Left lung (tissue), 10 donors: ENCODE data around the gene SYPL1. TPM values are rescaled to one million over a fixed set of nuclear protein-coding genes. Genes with fewer than 3 reads are reported as not detected.

Source experiments
- ATAC-seq: fragments of 200-7000 bp; cut with Tn5 transposase; one replicate; pipeline ENCODE4 v1.9.1; 2020; ENCODE audit warnings: moderate library complexity
- DNase-seq, 4 donors: peaks; one replicate each; pipeline ENCODE4 v3.0.0-alpha.2; 2013 to 2020
- H3K27ac ChIP-seq, 2 donors: fragments of 200-600 bp; sonication (generic) in 1 of 2; one replicate each; pipeline versions ENCODE4 v1.5.0 to v1.8.0; 2020 to 2021
- H3K27me3 ChIP-seq, 2 donors: fragments of 200-600 bp; sonication (generic) in 1 of 2; one replicate each; pipeline versions ENCODE4 v1.5.0 to v1.8.0; 2020 to 2021
- H3K36me3 ChIP-seq, 2 donors: fragments of 200-600 bp; sonication (generic) in 1 of 2; one replicate each; pipeline versions ENCODE4 v1.5.0 to v1.8.0; 2020 to 2021
- H3K4me1 ChIP-seq, 2 donors: fragments of 200-600 bp; one replicate each; pipeline ENCODE4 v1.8.0; 2021
- H3K4me3 ChIP-seq, 2 donors: fragments of 200-600 bp; sonication (generic) in 1 of 2; one replicate each; pipeline versions ENCODE4 v1.5.0 to v1.8.0; 2020 to 2021; ENCODE audit warnings: mild to moderate bottlenecking in 1 of 2
- H3K9me3 ChIP-seq, 2 donors: fragments of 200-600 bp; sonication (generic) in 1 of 2; one replicate each; pipeline versions ENCODE4 v1.5.0 to v1.8.0; 2020 to 2021
- CTCF ChIP-seq, 2 donors: fragments of 200-600 bp; sonication (generic) in 1 of 2; IDR thresholded peaks; one replicate each; pipeline versions ENCODE4 v1.5.0 to v1.8.0; 2021; ENCODE audit warnings: antibody characterized with exemption in 2 of 2
- intact Hi-C, 2 donors: fragments of 100-400 bp; cut with DNase I; formaldehyde crosslinking; loops; one replicate each; pipeline versions ENCODE4 v1.11.2 to v1.14.2; 2022
- polyA plus RNA-seq, 6 donors: library from polyadenylated mRNA; unstranded; fragments of 120-200 nt; gene quantifications; one replicate each; pipeline ENCODE4 v1.2.1, GENCODE V29; 2013; ENCODE audit not compliant: insufficient read length in 6 of 6
- total RNA-seq, 2 donors: library from RNA; stranded (reverse); fragmentation: NEBNext Ultra II Directional; extraction: Animal tissue kit (Norgen Biotek cat#: 25700); gene quantifications; one replicate each; pipeline ENCODE4 v1.2.1, GENCODE V29; 2021
- donor health status: DM: no; HTN: yes; CAD: no.
- donor health status: DM: no; HTN: no; CAD: no.

SYPL1 gene
- total and polyA plus RNA-seq, 8 donors, result 81.9 to 121 (median 110) TPM

- peaks cover 0 to 7% of the 10 kb centered on the region in 2 donors for H3K4me1 ChIP-seq
- no peaks in the 10 kb centered on the region for H3K27me3 ChIP-seq
- no peak overlapping the region for H3K4me3 ChIP-seq
- no peak overlapping the region for H3K27ac ChIP-seq
- no peak for TF ChIP-seq CTCF (IDR thresholded peaks at IDR 0.05)
- intact Hi-C loops, result no loop called here
- DNase-seq (no peak), ATAC-seq (no peak)
- H3K9me3 ChIP-seq, result no peaks in the 10 kb centered on the region
- H3K36me3 ChIP-seq, result peaks cover 0 to 10% of the 10 kb centered on the region in 2 donors
These were observed 10.4 kb downstream of the SYPL1 start for GRCh38 chr7:106101726-106102125.

GRCh38 chr7:106100863-106101629 is 11.1 kb downstream of the SYPL1 start:
- H3K27ac ChIP-seq, result no peak overlapping the region
- peaks cover 0 to 7% of the 10 kb centered on the region in 2 donors for H3K4me1 ChIP-seq
- H3K36me3 ChIP-seq, result peaks cover 0 to 17% of the 10 kb centered on the region in 2 donors
- no peak for TF ChIP-seq CTCF (IDR thresholded peaks at IDR 0.05)
- ATAC-seq (no peak), DNase-seq (no peak)
- H3K4me3 ChIP-seq, result no peak overlapping the region
- no peaks in the 10 kb centered on the region for H3K9me3 ChIP-seq
- H3K27me3 ChIP-seq, result no peaks in the 10 kb centered on the region
- intact Hi-C loops, result no loop called here

GRCh38 chr7:106099539-106099938 is 12.6 kb downstream of the SYPL1 start:
- no peak overlapping the region for H3K27ac ChIP-seq
- DNase-seq, result no peak
- no peaks in the 10 kb centered on the region for H3K27me3 ChIP-seq
- H3K9me3 ChIP-seq, result no peaks in the 10 kb centered on the region
- H3K36me3 ChIP-seq, result peaks cover 0 to 32% of the 10 kb centered on the region in 2 donors
- intact Hi-C loops, result no loop called here
- no peak overlapping the region for H3K4me3 ChIP-seq
- peaks cover 0 to 7% of the 10 kb centered on the region in 2 donors for H3K4me1 ChIP-seq
- TF ChIP-seq CTCF (IDR thresholded peaks at IDR 0.05), result no peak
- ATAC-seq, result no peak

- H3K4me3 ChIP-seq, result no peak overlapping the region
- no peak for TF ChIP-seq CTCF (IDR thresholded peaks at IDR 0.05)
- H3K9me3 ChIP-seq, result no peaks in the 10 kb centered on the region
- no peaks in the 10 kb centered on the region for H3K27me3 ChIP-seq
- DNase-seq (no peak), ATAC-seq (no peak)
- H3K4me1 ChIP-seq, result peaks cover 0 to 7% of the 10 kb centered on the region in 2 donors
- H3K36me3 ChIP-seq, result peaks cover 0 to 38% of the 10 kb centered on the region in 2 donors
- H3K27ac ChIP-seq, result no peak overlapping the region
- intact Hi-C loops, result no loop called here
These were observed 13.2 kb downstream of the SYPL1 start for GRCh38 chr7:106098889-106099288.

- peaks cover 0 to 64% of the 10 kb centered on the region in 2 donors for H3K36me3 ChIP-seq
These were observed 16.5 kb downstream of the SYPL1 start for GRCh38 chr7:106095634-106096033.

More at GRCh38 chr7:106095634-106096033, 16.5 kb downstream of the SYPL1 start:
- H3K27me3 ChIP-seq, result no peaks in the 10 kb centered on the region
- H3K4me1 ChIP-seq, result peaks cover 0 to 7% of the 10 kb centered on the region in 2 donors
- H3K4me3 ChIP-seq, result no peak overlapping the region
- intact Hi-C loops, result no loop called here
- H3K27ac ChIP-seq, result no peak overlapping the region
- ATAC-seq (no peak), DNase-seq (no peak)
- H3K9me3 ChIP-seq, result no peaks in the 10 kb centered on the region
- TF ChIP-seq CTCF (IDR thresholded peaks at IDR 0.05), result no peak
